Ishikawa (cell line): Measurements from ENCODE around the gene MYO1E.

Experiments used
- CEBPB ChIP-seq: IDR thresholded peaks from 2 replicates; pipeline ENCODE4 v1.6.1; 2012
- CREB1 ChIP-seq: IDR thresholded peaks from 2 replicates; pipeline ENCODE4 v1.6.1; 2012; ENCODE audit warnings: low read depth
- EGR1 ChIP-seq: IDR thresholded peaks from 2 replicates; pipeline ENCODE4 v1.6.1; 2012
- EP300 ChIP-seq: IDR thresholded peaks from 2 replicates; pipeline ENCODE4 v1.6.1; 2012; ENCODE audit warnings: borderline replicate concordance
- FOXM1 ChIP-seq: IDR thresholded peaks from 2 replicates; pipeline ENCODE4 v1.6.1; 2012; ENCODE audit warnings: low read depth, borderline replicate concordance
- NFIC ChIP-seq: IDR thresholded peaks from 2 replicates; pipeline ENCODE4 v1.6.1; 2012
- RAD21 ChIP-seq: IDR thresholded peaks from 2 replicates; pipeline ENCODE4 v1.6.1; 2012; ENCODE audit warnings: low read depth
- TAF1 ChIP-seq: IDR thresholded peaks from 2 replicates; pipeline ENCODE4 v1.6.1; 2012; ENCODE audit warnings: low read depth, mild to moderate bottlenecking
- TCF12 ChIP-seq: IDR thresholded peaks from 2 replicates; pipeline ENCODE4 v1.6.1; 2012; ENCODE audit warnings: low read depth
- TEAD4 ChIP-seq: IDR thresholded peaks from 2 replicates; pipeline ENCODE4 v1.6.1; 2012
- YY1 ChIP-seq: IDR thresholded peaks from 2 replicates; pipeline ENCODE4 v1.6.1; 2012; ENCODE audit warnings: low read depth
- ZBTB7A ChIP-seq: IDR thresholded peaks from 2 replicates; pipeline ENCODE4 v1.6.1; 2012; ENCODE audit warnings: low read depth
- TF ChIP-seq, protein P1 (sequence below): IDR thresholded peaks from 2 replicates; pipeline ENCODE4 v1.6.1; 2012; ENCODE audit warnings: low read depth, mild to moderate bottlenecking
- TF ChIP-seq, protein P2 (sequence below): IDR thresholded peaks from 2 replicates; pipeline ENCODE4 v1.6.1; 2012
- TF ChIP-seq, protein P3 (sequence below): IDR thresholded peaks from 2 replicates; pipeline ENCODE4 v1.6.1; 2012

Gene MYO1E

DNA sequence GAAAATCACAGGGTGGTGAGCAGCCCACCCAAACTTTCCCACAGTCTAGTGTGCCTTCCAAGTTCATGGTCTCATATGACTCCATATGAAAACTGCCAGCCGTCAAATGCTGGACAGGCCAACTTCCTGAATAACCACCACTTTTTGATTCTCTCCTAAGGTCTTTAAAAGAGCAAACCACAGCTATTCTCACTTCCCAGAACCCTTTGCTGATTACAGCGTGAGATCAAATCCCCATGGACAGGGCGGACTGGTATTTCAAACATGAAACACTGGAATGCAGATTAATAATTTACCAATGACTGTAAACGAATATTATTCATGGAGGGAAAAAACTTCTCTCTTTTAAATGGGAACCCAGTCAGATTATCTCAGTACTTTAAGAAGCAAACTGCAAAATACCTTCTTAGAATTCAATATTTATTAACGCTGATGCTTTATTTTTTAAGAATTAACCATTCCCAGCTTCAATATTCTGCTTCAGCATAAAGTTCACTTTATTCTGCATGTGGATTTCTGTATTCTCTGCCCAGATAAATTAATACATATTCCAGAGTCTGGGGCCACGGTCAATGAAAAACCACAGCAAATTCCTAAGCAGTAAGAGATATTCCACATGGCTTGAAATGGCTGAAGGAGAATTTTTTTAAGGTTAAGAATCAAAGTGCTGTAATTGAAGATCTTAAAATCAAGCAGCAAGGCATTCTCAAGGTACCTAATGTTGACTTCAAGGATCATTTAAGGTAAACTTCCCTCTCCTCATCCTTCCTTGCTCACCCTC lies 42.9 kb downstream of the MYO1E start:
- no peak for TF ChIP-seq NFIC
- TF ChIP-seq, protein P1, sequence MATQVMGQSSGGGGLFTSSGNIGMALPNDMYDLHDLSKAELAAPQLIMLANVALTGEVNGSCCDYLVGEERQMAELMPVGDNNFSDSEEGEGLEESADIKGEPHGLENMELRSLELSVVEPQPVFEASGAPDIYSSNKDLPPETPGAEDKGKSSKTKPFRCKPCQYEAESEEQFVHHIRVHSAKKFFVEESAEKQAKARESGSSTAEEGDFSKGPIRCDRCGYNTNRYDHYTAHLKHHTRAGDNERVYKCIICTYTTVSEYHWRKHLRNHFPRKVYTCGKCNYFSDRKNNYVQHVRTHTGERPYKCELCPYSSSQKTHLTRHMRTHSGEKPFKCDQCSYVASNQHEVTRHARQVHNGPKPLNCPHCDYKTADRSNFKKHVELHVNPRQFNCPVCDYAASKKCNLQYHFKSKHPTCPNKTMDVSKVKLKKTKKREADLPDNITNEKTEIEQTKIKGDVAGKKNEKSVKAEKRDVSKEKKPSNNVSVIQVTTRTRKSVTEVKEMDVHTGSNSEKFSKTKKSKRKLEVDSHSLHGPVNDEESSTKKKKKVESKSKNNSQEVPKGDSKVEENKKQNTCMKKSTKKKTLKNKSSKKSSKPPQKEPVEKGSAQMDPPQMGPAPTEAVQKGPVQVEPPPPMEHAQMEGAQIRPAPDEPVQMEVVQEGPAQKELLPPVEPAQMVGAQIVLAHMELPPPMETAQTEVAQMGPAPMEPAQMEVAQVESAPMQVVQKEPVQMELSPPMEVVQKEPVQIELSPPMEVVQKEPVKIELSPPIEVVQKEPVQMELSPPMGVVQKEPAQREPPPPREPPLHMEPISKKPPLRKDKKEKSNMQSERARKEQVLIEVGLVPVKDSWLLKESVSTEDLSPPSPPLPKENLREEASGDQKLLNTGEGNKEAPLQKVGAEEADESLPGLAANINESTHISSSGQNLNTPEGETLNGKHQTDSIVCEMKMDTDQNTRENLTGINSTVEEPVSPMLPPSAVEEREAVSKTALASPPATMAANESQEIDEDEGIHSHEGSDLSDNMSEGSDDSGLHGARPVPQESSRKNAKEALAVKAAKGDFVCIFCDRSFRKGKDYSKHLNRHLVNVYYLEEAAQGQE, result no peak
- TF ChIP-seq, protein P2, sequence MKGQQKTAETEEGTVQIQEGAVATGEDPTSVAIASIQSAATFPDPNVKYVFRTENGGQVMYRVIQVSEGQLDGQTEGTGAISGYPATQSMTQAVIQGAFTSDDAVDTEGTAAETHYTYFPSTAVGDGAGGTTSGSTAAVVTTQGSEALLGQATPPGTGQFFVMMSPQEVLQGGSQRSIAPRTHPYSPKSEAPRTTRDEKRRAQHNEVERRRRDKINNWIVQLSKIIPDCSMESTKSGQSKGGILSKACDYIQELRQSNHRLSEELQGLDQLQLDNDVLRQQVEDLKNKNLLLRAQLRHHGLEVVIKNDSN, result no peak
- TF ChIP-seq CEBPB, result no peak
- TF ChIP-seq TCF12, result no peak
- TF ChIP-seq CREB1, result no peak
- no peak for TF ChIP-seq EGR1
- TF ChIP-seq RAD21, result no peak
- TF ChIP-seq, protein P3, sequence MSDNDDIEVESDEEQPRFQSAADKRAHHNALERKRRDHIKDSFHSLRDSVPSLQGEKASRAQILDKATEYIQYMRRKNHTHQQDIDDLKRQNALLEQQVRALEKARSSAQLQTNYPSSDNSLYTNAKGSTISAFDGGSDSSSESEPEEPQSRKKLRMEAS, result no peak
- no peak for TF ChIP-seq TEAD4
- no peak for TF ChIP-seq EP300
- no peak for TF ChIP-seq YY1

DNA sequence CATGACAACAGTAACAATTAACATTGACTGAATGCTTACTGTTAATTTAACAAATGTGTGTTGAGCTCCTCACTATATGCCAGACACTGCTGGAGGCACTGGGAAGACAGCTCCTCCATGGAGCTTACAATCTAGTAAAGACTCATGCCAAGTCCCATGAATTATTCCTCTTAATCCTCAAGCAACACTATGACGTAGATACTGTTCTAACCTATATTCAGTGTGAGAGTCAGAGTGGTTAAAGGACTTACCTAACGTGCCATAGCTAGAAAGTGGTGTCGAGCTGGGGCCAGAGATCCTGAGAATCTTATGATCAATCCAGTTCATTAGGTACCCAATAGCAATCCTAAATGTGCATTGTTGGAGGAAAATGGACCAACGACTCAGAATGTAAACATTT lies 43.6 kb downstream of the MYO1E start:
- TF ChIP-seq TCF12, result no peak
- no peak for TF ChIP-seq TAF1
- TF ChIP-seq ZBTB7A, result no peak
- no peak for TF ChIP-seq YY1
- no peak for TF ChIP-seq CEBPB
- no peak for TF ChIP-seq EP300
- no peak for TF ChIP-seq FOXM1
- TF ChIP-seq CREB1, result no peak
- TF ChIP-seq, protein P2, result no peak
- TF ChIP-seq, protein P1, result no peak
- TF ChIP-seq RAD21, result no peak
- no peak for TF ChIP-seq NFIC
- TF ChIP-seq TEAD4, result no peak
- TF ChIP-seq, protein P3, result no peak

DNA sequence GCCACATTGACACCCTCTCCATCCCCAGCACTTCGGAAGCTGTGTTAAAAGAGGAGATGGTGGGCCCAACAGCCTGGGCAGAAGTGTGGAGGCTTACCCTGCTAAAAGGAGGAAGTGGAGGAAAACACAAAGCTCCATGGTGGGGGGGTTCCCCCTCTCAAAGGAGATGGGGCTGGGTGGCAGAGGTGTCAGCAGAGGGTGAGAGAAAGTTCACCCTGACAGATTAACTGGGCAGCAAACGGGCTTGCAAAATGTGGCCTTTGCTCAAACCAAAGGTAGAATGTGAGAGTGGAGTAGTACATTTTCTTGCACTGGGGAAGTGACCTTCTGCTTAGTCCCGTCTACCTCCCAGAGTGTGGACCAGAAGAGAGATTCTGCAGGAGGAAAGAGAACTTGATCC lies 44.7 kb downstream of the MYO1E start:
- TF ChIP-seq, protein P1, result no peak
- no peak for TF ChIP-seq EP300
- TF ChIP-seq TEAD4, result no peak
- TF ChIP-seq, protein P2, result no peak
- no peak for TF ChIP-seq TCF12
- TF ChIP-seq NFIC, result no peak
- no peak for TF ChIP-seq RAD21
- TF ChIP-seq CREB1, result no peak
- TF ChIP-seq, protein P3, result no peak
- no peak for TF ChIP-seq FOXM1
- TF ChIP-seq EGR1, result no peak

DNA sequence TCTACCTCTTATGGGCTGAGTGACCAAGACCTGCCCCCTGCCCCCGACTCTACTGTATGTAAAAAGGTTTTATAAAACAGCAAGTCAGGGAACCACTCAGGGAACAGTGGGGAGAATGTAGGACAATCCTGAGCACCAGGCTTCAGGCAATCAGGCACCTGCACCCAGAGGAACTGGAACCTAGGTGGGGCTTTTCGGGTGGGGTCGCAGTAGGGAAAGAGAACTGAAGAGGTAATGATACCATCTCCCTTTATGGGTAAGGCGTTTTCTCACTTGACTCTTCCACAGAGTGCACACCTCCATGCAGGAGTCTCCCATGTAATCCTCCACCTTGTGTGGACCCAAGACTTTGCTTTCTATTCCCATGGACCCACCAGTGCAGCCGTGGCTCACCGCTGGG lies 45.8 kb downstream of the MYO1E start:
- no peak for TF ChIP-seq NFIC
- no peak for TF ChIP-seq ZBTB7A
- TF ChIP-seq, protein P1, result no peak
- TF ChIP-seq CEBPB, result no peak
- no peak for TF ChIP-seq CREB1
- no peak for TF ChIP-seq TAF1
- TF ChIP-seq, protein P2, result no peak
- TF ChIP-seq, protein P3, result no peak
- TF ChIP-seq TEAD4, result no peak
- no peak for TF ChIP-seq RAD21
